Lower leg skin (tissue), 3 donors: Measurements from ENCODE around the gene GJB2.

ENCODE experiments used
- POLR2A ChIP-seq, 2 donors: fragments of 450-650 bp; IDR thresholded peaks; one replicate each; pipeline ENCODE4 v1.6.1; 2016 to 2017; ENCODE audit warnings: antibody characterized with exemption in 2 of 2, mild to moderate bottlenecking in 1 of 2, moderate library complexity in 1 of 2
- TF ChIP-seq, protein P1 (sequence below), 3 donors: fragments of 450-650 bp; IDR thresholded peaks; one replicate each; pipeline ENCODE4 v1.5.1; 2016; ENCODE audit warnings: antibody characterized with exemption in 3 of 3, mild to moderate bottlenecking in 3 of 3, moderate library complexity in 2 of 3

- TF ChIP-seq, protein P1, sequence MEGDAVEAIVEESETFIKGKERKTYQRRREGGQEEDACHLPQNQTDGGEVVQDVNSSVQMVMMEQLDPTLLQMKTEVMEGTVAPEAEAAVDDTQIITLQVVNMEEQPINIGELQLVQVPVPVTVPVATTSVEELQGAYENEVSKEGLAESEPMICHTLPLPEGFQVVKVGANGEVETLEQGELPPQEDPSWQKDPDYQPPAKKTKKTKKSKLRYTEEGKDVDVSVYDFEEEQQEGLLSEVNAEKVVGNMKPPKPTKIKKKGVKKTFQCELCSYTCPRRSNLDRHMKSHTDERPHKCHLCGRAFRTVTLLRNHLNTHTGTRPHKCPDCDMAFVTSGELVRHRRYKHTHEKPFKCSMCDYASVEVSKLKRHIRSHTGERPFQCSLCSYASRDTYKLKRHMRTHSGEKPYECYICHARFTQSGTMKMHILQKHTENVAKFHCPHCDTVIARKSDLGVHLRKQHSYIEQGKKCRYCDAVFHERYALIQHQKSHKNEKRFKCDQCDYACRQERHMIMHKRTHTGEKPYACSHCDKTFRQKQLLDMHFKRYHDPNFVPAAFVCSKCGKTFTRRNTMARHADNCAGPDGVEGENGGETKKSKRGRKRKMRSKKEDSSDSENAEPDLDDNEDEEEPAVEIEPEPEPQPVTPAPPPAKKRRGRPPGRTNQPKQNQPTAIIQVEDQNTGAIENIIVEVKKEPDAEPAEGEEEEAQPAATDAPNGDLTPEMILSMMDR (IDR thresholded peaks at IDR 0.05) = no peak
- TF ChIP-seq POLR2A (IDR thresholded peaks at IDR 0.05) = no peak
These were observed 34.5 kb upstream of the GJB2 start for GRCh38 chr13:20227288-20227687.
